ENCODE results near the gene BATF. TPM values are rescaled to one million over a fixed set of nuclear protein-coding genes. Genes with fewer than 3 reads are reported as not detected.

The BATF gene
- total RNA-seq, 1 donor from 2014 or later = 160 TPM

GRCh38 chr14:75527449-75528163 is 5.3 kb downstream of the BATF start:
- Mint-ChIP-seq H3K27ac (no peak overlapping the region), H3K36me3 (ENCODE audit: low read depth) (peaks cover 87% of the 10 kb centered on the region), H3K27me3 (no peaks in the 10 kb centered on the region), H3K4me3 (peak overlapping the region; percentile 47), H3K4me1 (peaks cover 74% of the 10 kb centered on the region), H3K9me3 (no peaks in the 10 kb centered on the region)
- no peak for DNase-seq
- CTCF ChIA-PET = interaction anchor here (0.7 to 2.4 kb wide), 3 partner anchors 9 to 33 kb away, joined by 3 to 13 read pairs (median 3); no protein-coding TSS in a partner anchor
- no peak for ATAC-seq (ENCODE audit: low read depth)
- intact Hi-C loops (cut with micrococcal nuclease) = no loop called here
- no peak for TF ChIP-seq CTCF (IDR thresholded peaks at IDR 0.05)
- POLR2A ChIA-PET = interaction anchor here (0.5 to 2.6 kb wide), 3 partner anchors 12 to 226 kb away, joined by 4 to 27 read pairs (median 11); no protein-coding TSS in a partner anchor

GRCh38 chr14:75531256-75531655 is 9.0 kb downstream of the BATF start:
- H3K9me3 Mint-ChIP-seq = no peaks in the 10 kb centered on the region
- H3K27ac Mint-ChIP-seq = no peak overlapping the region
- H3K4me1 Mint-ChIP-seq = peaks cover 63% of the 10 kb centered on the region
- H3K27me3 Mint-ChIP-seq = no peaks in the 10 kb centered on the region
- no peak for TF ChIP-seq CTCF (IDR thresholded peaks at IDR 0.05)
- H3K36me3 Mint-ChIP-seq (ENCODE audit: low read depth) = peaks cover 79% of the 10 kb centered on the region
- CTCF ChIA-PET = no interaction called here
- no peak for DNase-seq
- POLR2A ChIA-PET = interaction anchor here (1.0 to 2.9 kb wide), 4 partner anchors 9 to 21 kb away, joined by 3 to 12 read pairs (median 6); partner anchors contain the start of gene BATF
- H3K4me3 Mint-ChIP-seq = no peak overlapping the region
- ATAC-seq (ENCODE audit: low read depth) = no peak
- intact Hi-C loops (cut with micrococcal nuclease) = no loop called here

GRCh38 chr14:75531660-75532317 is 9.5 kb downstream of the BATF start:
- ATAC-seq (ENCODE audit: low read depth) (no peak), DNase-seq (no peak)
- intact Hi-C loops (cut with micrococcal nuclease) = no loop called here
- TF ChIP-seq CTCF (IDR thresholded peaks at IDR 0.05) = no peak
- ChIA-PET CTCF (no interaction called here), POLR2A (interaction anchor here (1.0 to 2.9 kb wide), 4 partner anchors 9 to 20 kb away, joined by 3 to 12 read pairs (median 6); partner anchors contain the start of gene BATF)
- Mint-ChIP-seq H3K4me3 (no peak overlapping the region), H3K4me1 (peaks cover 59% of the 10 kb centered on the region), H3K36me3 (ENCODE audit: low read depth) (peaks cover 76% of the 10 kb centered on the region), H3K9me3 (no peaks in the 10 kb centered on the region), H3K27me3 (no peaks in the 10 kb centered on the region), H3K27ac (peak overlapping the region; percentile 9)

- ATAC-seq (ENCODE audit: low read depth) = no peak
- peak overlapping the region; percentile 3 for H3K4me3 Mint-ChIP-seq
- no peak for DNase-seq
- H3K9me3 Mint-ChIP-seq = no peaks in the 10 kb centered on the region
- TF ChIP-seq CTCF (IDR thresholded peaks at IDR 0.05) = no peak
- H3K27me3 Mint-ChIP-seq = no peaks in the 10 kb centered on the region
- POLR2A ChIA-PET = interaction anchor here (1.2 to 14.0 kb wide), 3 partner anchors 9 to 27 kb away, joined by 4 to 356 read pairs (median 10); partner anchors contain the start of gene BATF
- peak overlapping the region; percentile 32 for H3K27ac Mint-ChIP-seq
- intact Hi-C loops (cut with micrococcal nuclease) = no loop called here
- CTCF ChIA-PET = interaction anchor here (0.5 to 1.5 kb wide), 3 partner anchors 8 to 43 kb away, joined by 3 to 4 read pairs (median 3); no protein-coding TSS in a partner anchor
- peaks cover 70% of the 10 kb centered on the region for H3K36me3 Mint-ChIP-seq (ENCODE audit: low read depth)
- H3K4me1 Mint-ChIP-seq = peaks cover 55% of the 10 kb centered on the region
These were observed 11.7 kb downstream of the BATF start for GRCh38 chr14:75533791-75534555.
